Loucy (cell line): ENCODE data around the gene THEM4.
A peak's percentile ranks its signal among the peaks of the same experiment; 100 is the strongest.
"Not testable (repeated sequence)": the region's sequence is repeated elsewhere in the genome, so short reads cannot be mapped to it uniquely, and the experiment has no call there.

Experiments used
- H2AFZ ChIP-seq: fragments of 200-600 bp; sonication (generic); 2 replicates; pipeline ENCODE4 v1.6.0; 2016; ENCODE audit warnings: antibody characterized with exemption, mild to moderate bottlenecking, low read length, moderate library complexity
- H3F3A ChIP-seq: fragments of 200-600 bp; 2 replicates; pipeline ENCODE4 v1.6.0; 2016; ENCODE audit warnings: antibody characterized with exemption, low read depth, mild to moderate bottlenecking
- H3K27me3 ChIP-seq: fragments of 200-600 bp; sonication (generic); 2 replicates; pipeline ENCODE4 v1.6.1; 2014; ENCODE audit warnings: low read length, mild to moderate bottlenecking; ENCODE audit not compliant: insufficient read depth, poor library complexity, severe bottlenecking
- H3K36me3 ChIP-seq: fragments of 200-600 bp; sonication (generic); 2 replicates; pipeline ENCODE4 v1.6.1; 2016; ENCODE audit warnings: low read length; ENCODE audit not compliant: insufficient read depth
- H3K4me1 ChIP-seq: fragments of 200-600 bp; sonication (generic); 2 replicates; pipeline ENCODE4 v1.5.1; 2014; ENCODE audit warnings: low read length, mild to moderate bottlenecking; ENCODE audit not compliant: insufficient read depth, poor library complexity, severe bottlenecking
- H3K4me2 ChIP-seq: fragments of 200-600 bp; sonication (generic); 2 replicates; pipeline ENCODE4 v1.6.0; 2014; ENCODE audit warnings: antibody characterized with exemption, low read length, low read depth, mild to moderate bottlenecking; ENCODE audit not compliant: poor library complexity, severe bottlenecking
- H3K4me3 ChIP-seq: fragments of 200-600 bp; sonication (generic); 2 replicates; pipeline ENCODE4 v1.5.1; 2014; ENCODE audit warnings: low read length, mild to moderate bottlenecking, mixed read lengths; ENCODE audit not compliant: poor library complexity, severe bottlenecking
- H3K79me2 ChIP-seq: fragments of 200-600 bp; sonication (generic); 2 replicates; pipeline ENCODE4 v1.6.1; 2014; ENCODE audit warnings: low read length; ENCODE audit not compliant: insufficient read depth
- H3K9ac ChIP-seq: fragments of 200-600 bp; sonication (generic); 2 replicates; pipeline ENCODE4 v1.6.0; 2014; ENCODE audit warnings: mild to moderate bottlenecking, low read depth, low read length, moderate library complexity; ENCODE audit not compliant: poor library complexity, severe bottlenecking
- H3K9me2 ChIP-seq: fragments of 200-600 bp; sonication (generic); replicated peaks from 2 replicates; pipeline ENCODE4 v1.6.1; 2016; ENCODE audit warnings: low read depth, low read length, mixed read lengths
- H3K9me3 ChIP-seq: fragments of 200-600 bp; sonication (generic); 2 replicates; pipeline ENCODE4 v1.6.1; 2014; ENCODE audit warnings: mild to moderate bottlenecking, antibody characterized with exemption, low read length, low read depth; ENCODE audit not compliant: insufficient read depth
- H4K20me1 ChIP-seq: fragments of 200-600 bp; sonication (generic); 2 replicates; pipeline ENCODE4 v1.6.0; 2014; ENCODE audit warnings: antibody characterized with exemption, low read length, mild to moderate bottlenecking; ENCODE audit not compliant: insufficient read depth, poor library complexity, severe bottlenecking
- CTCF ChIP-seq: fragments of 200-600 bp; sonication (generic); conservative IDR thresholded peaks from 2 replicates; pipeline ENCODE4 v1.5.1; 2014; ENCODE audit warnings: mild to moderate bottlenecking, antibody characterized with exemption, low read length
- EZH2phosphoT487 ChIP-seq: fragments of 200-600 bp; IDR thresholded peaks from 2 replicates; pipeline ENCODE4 v1.6.1; 2018; ENCODE audit warnings: antibody characterized with exemption, mild to moderate bottlenecking, moderate library complexity, borderline replicate concordance

THEM4 gene

GRCh38 chr1:151905070-151905442 lies 4.3 kb downstream of the THEM4 start:
- Histone ChIP-seq H3K9me2 (no peaks in the 10 kb centered on the region), H3K27me3 (no peaks in the 10 kb centered on the region), H3K79me2 (no peaks in the 10 kb centered on the region), H3F3A (no peaks in the 10 kb centered on the region), H4K20me1 (no peaks in the 10 kb centered on the region), H3K36me3 (no peaks in the 10 kb centered on the region), H3K9me3 (peaks cover 19% of the 10 kb centered on the region; the same call in 1 of the 2 replicates), H2AFZ (peak overlapping the region; percentile 78), H3K4me1 (peaks cover 9% of the 10 kb centered on the region), H3K4me3 (no peak overlapping the region), H3K9ac (no peak overlapping the region), H3K4me2 (peak overlapping the region; percentile 15)
- TF ChIP-seq CTCF = no peak
- TF ChIP-seq EZH2phosphoT487 = no peak

GRCh38 chr1:151902858-151903257 lies 6.5 kb downstream of the THEM4 start:
- Histone ChIP-seq H3K4me3 (no peak overlapping the region), H3K4me2 (no peak overlapping the region), H3K9me2 (no peaks in the 10 kb centered on the region), H3K4me1 (peaks cover 20% of the 10 kb centered on the region), H3K36me3 (no peaks in the 10 kb centered on the region), H3F3A (no peaks in the 10 kb centered on the region), H3K9ac (no peak overlapping the region), H3K27me3 (no peaks in the 10 kb centered on the region), H2AFZ (no peak overlapping the region), H3K79me2 (no peaks in the 10 kb centered on the region), H4K20me1 (no peaks in the 10 kb centered on the region), H3K9me3 (peaks cover 8% of the 10 kb centered on the region; the same call in 1 of the 2 replicates)
- no peak for TF ChIP-seq EZH2phosphoT487
- TF ChIP-seq CTCF = no peak

DNA sequence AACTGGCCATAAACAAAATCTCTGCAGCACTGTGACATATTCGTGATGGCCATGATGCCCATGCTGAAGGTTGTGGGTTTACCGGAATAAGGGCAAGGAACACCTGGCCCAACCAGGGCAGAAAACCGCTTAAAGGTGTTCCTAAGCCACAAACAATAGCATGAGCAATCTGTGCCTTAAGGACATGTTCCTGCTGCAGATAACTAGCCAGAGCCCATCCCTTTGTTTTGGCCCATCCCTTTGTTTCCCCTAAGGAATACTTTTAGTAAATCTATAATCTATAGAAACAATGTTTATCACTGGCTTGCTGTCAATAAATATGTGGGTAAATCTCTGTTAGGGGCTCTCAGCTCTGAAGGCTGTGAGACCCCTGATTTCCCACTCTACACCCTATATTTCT lies 8.5 kb downstream of the THEM4 start:
- H3K27me3 ChIP-seq, H4K20me1 ChIP-seq, H3F3A ChIP-seq, H3K9me2 ChIP-seq, H3K9me3 ChIP-seq, H2AFZ ChIP-seq, H3K4me2 ChIP-seq, H3K9ac ChIP-seq, H3K4me3 ChIP-seq, H3K36me3 ChIP-seq, H3K79me2 ChIP-seq: not testable (repeated sequence)
- peaks cover 22% of the 10 kb centered on the region for H3K4me1 ChIP-seq

GRCh38 chr1:151898519-151898991 lies 10.8 kb downstream of the THEM4 start:
- no peaks in the 10 kb centered on the region; the same call in 1 of the 2 replicates for H3K9me3 ChIP-seq
- peaks cover 13% of the 10 kb centered on the region for H3K4me1 ChIP-seq
- no peak overlapping the region for H3K9ac ChIP-seq
- no peaks in the 10 kb centered on the region for H3F3A ChIP-seq
- H3K9me2 ChIP-seq = no peaks in the 10 kb centered on the region
- H3K36me3 ChIP-seq = no peaks in the 10 kb centered on the region
- peak overlapping the region; percentile 2 for H3K4me3 ChIP-seq
- peak overlapping the region; percentile 47 for H3K4me2 ChIP-seq
- no peaks in the 10 kb centered on the region for H4K20me1 ChIP-seq
- no peaks in the 10 kb centered on the region for H3K27me3 ChIP-seq
- no peaks in the 10 kb centered on the region for H3K79me2 ChIP-seq
- no peak for TF ChIP-seq CTCF
- TF ChIP-seq EZH2phosphoT487 = no peak
- H2AFZ ChIP-seq = no peak overlapping the region
